Measurements from ENCODE around the gene ADPGK. TPM values are rescaled to one million over a fixed set of nuclear protein-coding genes. Genes with fewer than 3 reads are reported as not detected.

ADPGK gene
- total RNA-seq, 4 donors from 2014 or later, result 53.0 to 74.6 (median 61.7) TPM

- no peak for DNase-seq
- H3K9me3 ChIP-seq, result no peaks in the 10 kb centered on the region
- H3K4me1 ChIP-seq, result peaks cover 5 to 18% of the 10 kb centered on the region in 2 donors
- intact Hi-C loops (cut with DNase I), result loop anchor here (5.0 kb wide), 1 partner anchor 301 kb away; no protein-coding TSS in a partner anchor
- WGBS, 2 donors, result 88 to 91% methylated on average over 6 of the region's 6 CpGs
- H3K27ac ChIP-seq, result no peak overlapping the region
- H3K4me3 ChIP-seq (replicated peaks in 1 of 3), result no peak overlapping the region
- TF ChIP-seq POLR2A (IDR thresholded peaks at IDR 0.05) (no peak), CTCF (IDR thresholded peaks at IDR 0.05) (no peak)
- H3K27me3 ChIP-seq, result no peaks in the 10 kb centered on the region
- no peaks in the 10 kb centered on the region for H3K36me3 ChIP-seq
Measured at GRCh38 chr15:72781631-72782030, 1.9 kb downstream of the ADPGK start.

GRCh38 chr15:72778796-72779195 lies 4.8 kb downstream of the ADPGK start:
- DNase-seq, result no peak
- peaks cover 5 to 9% of the 10 kb centered on the region in 2 donors for H3K36me3 ChIP-seq
- no peaks in the 10 kb centered on the region for H3K9me3 ChIP-seq
- H3K27me3 ChIP-seq, result no peaks in the 10 kb centered on the region
- H3K4me3 ChIP-seq (replicated peaks in 1 of 3), result no peak overlapping the region
- TF ChIP-seq POLR2A (IDR thresholded peaks at IDR 0.05) (no peak), CTCF (IDR thresholded peaks at IDR 0.05) (no peak)
- peaks cover 5 to 19% of the 10 kb centered on the region in 2 donors for H3K4me1 ChIP-seq
- no peak overlapping the region for H3K27ac ChIP-seq
- intact Hi-C loops (cut with DNase I), result no loop called here
- 78 to 87% methylated on average over 6 of the region's 6 CpGs for WGBS, 2 donors

- H3K36me3 ChIP-seq, result peaks cover 15 to 26% of the 10 kb centered on the region in 2 donors
- intact Hi-C loops (cut with DNase I), result no loop called here
- no peaks in the 10 kb centered on the region for H3K9me3 ChIP-seq
- H3K4me1 ChIP-seq, result peaks cover 0 to 7% of the 10 kb centered on the region in 2 donors
- H3K4me3 ChIP-seq (replicated peaks in 1 of 3), result no peak overlapping the region
- DNase-seq, result no peak
- H3K27ac ChIP-seq, result no peak overlapping the region
- WGBS, 2 donors, result 91 to 100% methylated on average over 2 of the region's 2 CpGs
- TF ChIP-seq POLR2A (IDR thresholded peaks at IDR 0.05), result no peak
- no peak for TF ChIP-seq CTCF (IDR thresholded peaks at IDR 0.05)
- H3K27me3 ChIP-seq, result no peaks in the 10 kb centered on the region
Measured at GRCh38 chr15:72774696-72775383, 8.7 kb downstream of the ADPGK start.

GRCh38 chr15:72771329-72771725 lies 12.2 kb downstream of the ADPGK start:
- peaks cover 26 to 29% of the 10 kb centered on the region in 2 donors for H3K36me3 ChIP-seq

More at GRCh38 chr15:72771329-72771725, 12.2 kb downstream of the ADPGK start:
- DNase-seq, result no peak
- 44% methylated on average over 1 of the region's 1 CpG for WGBS, 2 donors
- peaks cover 0 to 7% of the 10 kb centered on the region in 2 donors for H3K4me1 ChIP-seq
- TF ChIP-seq CTCF (IDR thresholded peaks at IDR 0.05), result no peak
- TF ChIP-seq POLR2A (IDR thresholded peaks at IDR 0.05), result no peak
- H3K27ac ChIP-seq, result no peak overlapping the region
- no peak overlapping the region for H3K4me3 ChIP-seq (replicated peaks in 1 of 3)
- H3K9me3 ChIP-seq, result no peaks in the 10 kb centered on the region
- no peaks in the 10 kb centered on the region for H3K27me3 ChIP-seq
- intact Hi-C loops (cut with DNase I), result no loop called here

All from thyroid gland (tissue), 4 donors.